Coronary artery (tissue), 2 donors: ENCODE measurements around the gene FPGS.
"Not testable (repeated sequence)": the region's sequence is repeated elsewhere in the genome, so short reads cannot be mapped to it uniquely, and the experiment has no call there.

Experiments
- DNase-seq: peaks from one replicate; pipeline ENCODE4 v3.0.0-alpha.2; 2017; ENCODE audit warnings: low spot score
- H3K27ac ChIP-seq, 2 donors: fragments of 200-600 bp; sonication (generic); one replicate each; pipeline ENCODE4 v1.5.1; 2016 to 2019
- H3K4me3 ChIP-seq: fragments of 200-600 bp; sonication (generic); 2 replicates; pipeline ENCODE4 v1.5.1; 2016; ENCODE audit warnings: mild to moderate bottlenecking, moderate library complexity
- CTCF ChIP-seq: fragments of 200-600 bp; sonication (generic); IDR thresholded peaks from one replicate; pipeline ENCODE4 v1.5.1; 2019; ENCODE audit warnings: antibody characterized with exemption

FPGS gene

GRCh38 chr9:127835991-127836516, 33.4 kb downstream of the FPGS start:
- Histone ChIP-seq H3K4me3 (peak overlapping the region; percentile 61), H3K27ac (peak overlapping the region; percentile 95 to 99)
- peak; percentile 87 for DNase-seq
- TF ChIP-seq CTCF, result no peak

GRCh38 chr9:127836561-127836960, 33.9 kb downstream of the FPGS start:
- Histone ChIP-seq H3K27ac (peak overlapping the region; percentile 95 to 99), H3K4me3 (peak overlapping the region; percentile 61)
- not testable (repeated sequence) for DNase-seq

GRCh38 chr9:127837346-127837745, 34.7 kb downstream of the FPGS start:
- DNase-seq, result no peak
- peak overlapping the region; percentile 61 for H3K4me3 ChIP-seq
- no peak for TF ChIP-seq CTCF
- peak overlapping the region; percentile 95 to 99 for H3K27ac ChIP-seq

GRCh38 chr9:127838375-127839078, 35.8 kb downstream of the FPGS start:
- no peak for TF ChIP-seq CTCF
- DNase-seq, result peak; percentile 97
- Histone ChIP-seq H3K4me3 (peak overlapping the region; percentile 61), H3K27ac (peak overlapping the region; percentile 95 to 99)

GRCh38 chr9:127841087-127841835, 38.6 kb downstream of the FPGS start:
- Histone ChIP-seq H3K27ac (peak overlapping the region; percentile 25 to 99), H3K4me3 (no peak overlapping the region)
- no peak for DNase-seq
- TF ChIP-seq CTCF, result no peak

GRCh38 chr9:127844821-127845359, 42.2 kb downstream of the FPGS start:
- DNase-seq, result peak; percentile 80
- Histone ChIP-seq H3K27ac (peak overlapping the region; percentile 95 to 97), H3K4me3 (peak overlapping the region; percentile 5)
- TF ChIP-seq CTCF, result no peak

GRCh38 chr9:127845619-127846018, 42.9 kb downstream of the FPGS start:
- DNase-seq, result not testable (repeated sequence)
- peak overlapping the region; percentile 95 to 97 for H3K27ac ChIP-seq
- H3K4me3 ChIP-seq, result peak overlapping the region; percentile 48
